SK-N-SH (cell line): ENCODE measurements around the gene TTC7B. TPM values are rescaled to one million over a fixed set of nuclear protein-coding genes. Genes with fewer than 3 reads are reported as not detected.

Experiments
- CTCF ChIA-PET: fragments of 300-600, 350-600 bp; formaldehyde crosslinking; extraction: SDS; loops from one replicate; lab custom pipeline; 2021; lab: Yijun Ruan, JAX
- POLR2A ChIA-PET: fragments of 350-600 bp; sonication (Branson Sonifier 250); formaldehyde crosslinking; extraction: SDS; loops from one replicate; lab custom pipeline; 2020; ENCODE audit warnings: antibody characterized with exemption, inconsistent platforms; lab: Yijun Ruan, JAX
- DNase-seq: peaks from one replicate; pipeline ENCODE4 v3.0.0; 2012
- H2AFZ ChIP-seq: fragments of 200-600 bp; sonication (generic); 2 replicates; pipeline ENCODE4 v1.8.1; 2016; ENCODE audit warnings: antibody characterized with exemption, mild to moderate bottlenecking, low read depth
- H3F3A ChIP-seq: fragments of 200-600 bp; sonication (generic); replicated peaks from 2 replicates; pipeline ENCODE3; 2016; ENCODE audit warnings: antibody characterized with exemption, mild to moderate bottlenecking; ENCODE audit not compliant: insufficient read depth
- H3K27ac ChIP-seq, 2 experiments: fragments of 200-500 bp in 1 of 2; fragments of 200-600 bp in 1 of 2; sonication (Bioruptor generic) in 1 of 2; sonication (generic), shearing (Covaris generic) in 1 of 2; 2 replicates each; pipeline versions ENCODE4 v1.5.1 to v1.6.1; 2014 to 2016; ENCODE audit warnings: low read depth in 2 of 2, inconsistent platforms in 1 of 2, low read length in 1 of 2, mild to moderate bottlenecking in 1 of 2, mixed read lengths in 1 of 2
- H3K27me3 ChIP-seq: fragments of 200-600 bp; sonication (generic), shearing (Covaris generic); 2 replicates; pipeline ENCODE4 v1.6.1; 2016; ENCODE audit warnings: mixed run types; ENCODE audit not compliant: insufficient read depth
- H3K36me3 ChIP-seq, 2 experiments: fragments of 200-500 bp in 1 of 2; fragments of 200-600 bp in 1 of 2; sonication (Bioruptor generic) in 1 of 2; sonication (generic) in 1 of 2; replicated peaks in 1 of 2; 2 replicates each; pipeline versions ENCODE3 to v1.5.1; 2014 to 2016; ENCODE audit warnings: low read length in 1 of 2, mild to moderate bottlenecking in 1 of 2; ENCODE audit not compliant: insufficient read depth in 2 of 2, control insufficient read depth in 1 of 2
- H3K4me1 ChIP-seq, 2 experiments: fragments of 200-500 bp in 1 of 2; fragments of 200-600 bp in 1 of 2; sonication (Bioruptor generic) in 1 of 2; sonication (generic), shearing (Covaris generic) in 1 of 2; 2 replicates each; pipeline versions ENCODE4 v1.5.1 to v1.6.1; 2014 to 2016; ENCODE audit warnings: low read depth in 1 of 2, low read length in 1 of 2, mixed run types in 1 of 2; ENCODE audit not compliant: insufficient read depth in 2 of 2, control insufficient read depth in 1 of 2
- H3K4me2 ChIP-seq: fragments of 200-600 bp; sonication (generic), shearing (Covaris generic); 2 replicates; pipeline ENCODE4 v1.6.1; 2017; ENCODE audit warnings: mixed run types
- H3K4me3 ChIP-seq, 2 experiments: fragments of 200-500 bp in 1 of 2; fragments of 200-600 bp in 1 of 2; sonication (Bioruptor generic) in 1 of 2; sonication (generic), shearing (Covaris generic) in 1 of 2; 2 replicates each; pipeline versions ENCODE4 v1.5.1 to v1.8.1; 2014 to 2016; ENCODE audit warnings: low read depth in 2 of 2, inconsistent platforms in 1 of 2, low read length in 1 of 2, mild to moderate bottlenecking in 1 of 2, mixed read lengths in 1 of 2, moderate library complexity in 1 of 2
- H3K79me2 ChIP-seq: fragments of 200-600 bp; sonication (generic); 2 replicates; pipeline ENCODE4 v1.8.1; 2017; ENCODE audit warnings: mild to moderate bottlenecking; ENCODE audit not compliant: insufficient read depth
- H3K9ac ChIP-seq: fragments of 200-600 bp; sonication (generic); 2 replicates; pipeline ENCODE4 v1.6.1; 2017; ENCODE audit warnings: mixed run types
- H3K9me2 ChIP-seq: fragments of 200-600 bp; sonication (generic); 2 replicates; pipeline ENCODE4 v1.6.1; 2017; ENCODE audit warnings: mixed run types
- H3K9me3 ChIP-seq: fragments of 200-600 bp; sonication (generic); 2 replicates; pipeline ENCODE4 v1.6.1; 2017; ENCODE audit warnings: mixed run types, mild to moderate bottlenecking, moderate library complexity
- H4K20me1 ChIP-seq: fragments of 200-600 bp; sonication (generic); 2 replicates; pipeline ENCODE4 v1.6.1; 2017; ENCODE audit warnings: mild to moderate bottlenecking, mixed run types; ENCODE audit not compliant: insufficient read depth
- CHD2 ChIP-seq: fragments of 150-350 bp; IDR thresholded peaks from 2 replicates; pipeline ENCODE4 v1.6.1; 2018; ENCODE audit warnings: low read length; ENCODE audit not compliant: partially characterized antibody
- ELF1 ChIP-seq: IDR thresholded peaks from 2 replicates; pipeline ENCODE4 v1.4.0; 2012
- EP300 ChIP-seq, 2 experiments: IDR thresholded peaks; 2 replicates each; pipeline versions ENCODE4 v1.4.0 to v1.6.1; 2012; ENCODE audit warnings: borderline replicate concordance in 1 of 2, low read depth in 1 of 2, low read length in 1 of 2
- EZH2phosphoT487 ChIP-seq: fragments of 200-600 bp; sonication (generic); IDR thresholded peaks from 2 replicates; pipeline ENCODE4 v1.6.1; 2017; ENCODE audit warnings: low read depth, mixed run types, mild to moderate bottlenecking, antibody characterized with exemption, moderate library complexity, borderline replicate concordance
- FOXJ3 ChIP-seq: sonication (generic); formaldehyde crosslinking; IDR thresholded peaks from 2 replicates; pipeline ENCODE4 v1.5.1; 2020; ENCODE audit warnings: mild to moderate bottlenecking, missing genetic modification reagents
- FOXM1 ChIP-seq: IDR thresholded peaks from 2 replicates; pipeline ENCODE4 v1.4.0; 2012; ENCODE audit warnings: low read depth, mild to moderate bottlenecking
- GABPA ChIP-seq: IDR thresholded peaks from 2 replicates; pipeline ENCODE4 v1.4.0; 2012; ENCODE audit warnings: low read depth, mild to moderate bottlenecking
- GATA2 ChIP-seq: sonication (generic); formaldehyde crosslinking; IDR thresholded peaks from 2 replicates; pipeline ENCODE4 v1.5.0; 2020; ENCODE audit warnings: mild to moderate bottlenecking, missing genetic modification reagents
- JUND ChIP-seq: IDR thresholded peaks from 2 replicates; pipeline ENCODE4 v1.4.0; 2012
- MAX ChIP-seq: IDR thresholded peaks from 2 replicates; pipeline ENCODE4 v1.4.0; 2012; ENCODE audit warnings: low read depth
- NFIC ChIP-seq: IDR thresholded peaks from 2 replicates; pipeline ENCODE4 v1.4.0; 2012; ENCODE audit warnings: borderline replicate concordance
- NRF1 ChIP-seq: IDR thresholded peaks from 2 replicates; pipeline ENCODE4 v1.6.1; 2012; ENCODE audit warnings: low read depth, mild to moderate bottlenecking, low read length
- RAD21 ChIP-seq: IDR thresholded peaks from 2 replicates; pipeline ENCODE4 v1.6.1; 2012; ENCODE audit warnings: mild to moderate bottlenecking, low read length
- RCOR1 ChIP-seq: fragments of 150-350 bp; IDR thresholded peaks from 2 replicates; pipeline ENCODE4 v1.6.1; 2017; ENCODE audit warnings: antibody characterized with exemption, low read length
- REST ChIP-seq: IDR thresholded peaks from 2 replicates; pipeline ENCODE4 v1.6.1; 2012; ENCODE audit warnings: mild to moderate bottlenecking, low read depth, low read length, moderate library complexity
- RFX5 ChIP-seq: IDR thresholded peaks from 2 replicates; pipeline ENCODE4 v1.6.1; 2012; ENCODE audit warnings: mild to moderate bottlenecking, improper control_type of control experiment, low read length
- SIN3A ChIP-seq: IDR thresholded peaks from 2 replicates; pipeline ENCODE4 v1.6.1; 2012; ENCODE audit warnings: low read depth, mild to moderate bottlenecking, low read length, moderate library complexity, borderline replicate concordance
- TAF1 ChIP-seq: IDR thresholded peaks from 2 replicates; pipeline ENCODE4 v1.6.1; 2012; ENCODE audit warnings: low read depth, mild to moderate bottlenecking, low read length, moderate library complexity, borderline replicate concordance
- TEAD4 ChIP-seq: IDR thresholded peaks from 2 replicates; pipeline ENCODE4 v1.4.0; 2012; ENCODE audit warnings: mild to moderate bottlenecking, borderline replicate concordance; ENCODE audit not compliant: insufficient read depth
- USF1 ChIP-seq: IDR thresholded peaks from 2 replicates; pipeline ENCODE4 v1.4.0; 2012; ENCODE audit warnings: low read depth, borderline replicate concordance
- YY1 ChIP-seq: IDR thresholded peaks from 2 replicates; pipeline ENCODE4 v1.4.0; 2012; ENCODE audit warnings: low read depth, mild to moderate bottlenecking
- WGBS: methylation state at CpG from one replicate; pipeline ENCODE4 v1.1.6; 2017; ENCODE audit warnings: low lambda C conversion rate; 5-methylcytosine and 5-hydroxymethylcytosine counted together
- polyA plus RNA-seq, 3 experiments: library from polyadenylated mRNA; depleted of rRNA; stranded (reverse); fragments of >200 nt; gene quantifications; 2 replicates each; pipeline ENCODE4 v1.2.3, GENCODE V29; 2012

TTC7B gene
- polyA plus RNA-seq, 1 of the 3 experiments (the other 2 are of a cell fraction) = 43.1 TPM

GRCh38 chr14:90575781-90576180, 240.4 kb downstream of the TTC7B start:
- Histone ChIP-seq H2AFZ (no peak overlapping the region), H3K27ac (no peak overlapping the region), H3K4me3 (no peak overlapping the region), H3K36me3 (peaks cover 4 to 13% of the 10 kb centered on the region in 2 experiments), H4K20me1 (no peaks in the 10 kb centered on the region), H3F3A (no peaks in the 10 kb centered on the region), H3K9me3 (no peaks in the 10 kb centered on the region), H3K4me2 (no peak overlapping the region), H3K4me1 (peaks cover 0 to 32% of the 10 kb centered on the region in 2 experiments; a peak in 1 of 4 replicates), H3K9me2 (no peaks in the 10 kb centered on the region), H3K27me3 (no peaks in the 10 kb centered on the region), H3K79me2 (no peaks in the 10 kb centered on the region), H3K9ac (no peak overlapping the region)
- no peak for DNase-seq
- WGBS = 97% methylated on average over 7 of the region's 7 CpGs
- ChIA-PET POLR2A (interaction anchor here (1.1 kb wide), 1 partner anchor 122 kb away, joined by 3 read pairs; no protein-coding TSS in a partner anchor), CTCF (interaction anchor here (1.1 kb wide), 1 partner anchor 122 kb away, joined by 6 read pairs; no protein-coding TSS in a partner anchor)
- TF ChIP-seq TEAD4 (no peak), REST (no peak), EZH2phosphoT487 (no peak), GATA2 (CRISPR knock-in tag) (no peak), NFIC (no peak), FOXM1 (no peak), GABPA (no peak), EP300 (IDR thresholded peaks at IDR 0.05; ENCODE audit: borderline replicate concordance in 1 of 2, low read depth in 1 of 2, low read length in 1 of 2) (no peak), CHD2 (no peak), SIN3A (no peak), JUND (no peak), RCOR1 (no peak), RAD21 (no peak), ELF1 (no peak), RFX5 (no peak)

GRCh38 chr14:90575336-90575735, 240.9 kb downstream of the TTC7B start:
- Histone ChIP-seq H3K9me2 (no peaks in the 10 kb centered on the region), H3K27ac (no peak overlapping the region), H3F3A (no peaks in the 10 kb centered on the region), H2AFZ (no peak overlapping the region), H3K4me3 (no peak overlapping the region), H3K27me3 (no peaks in the 10 kb centered on the region), H3K4me1 (peaks cover 0 to 28% of the 10 kb centered on the region in 2 experiments; a peak in 1 of 4 replicates), H3K4me2 (no peak overlapping the region), H4K20me1 (no peaks in the 10 kb centered on the region), H3K79me2 (no peaks in the 10 kb centered on the region), H3K36me3 (peaks cover 4 to 13% of the 10 kb centered on the region in 2 experiments), H3K9ac (no peak overlapping the region), H3K9me3 (no peaks in the 10 kb centered on the region)
- DNase-seq = no peak
- WGBS = 100% methylated on average over 5 of the region's 5 CpGs
- ChIA-PET CTCF (interaction anchor here (1.1 kb wide), 1 partner anchor 122 kb away, joined by 6 read pairs; no protein-coding TSS in a partner anchor), POLR2A (interaction anchor here (1.1 kb wide), 1 partner anchor 121 kb away, joined by 3 read pairs; no protein-coding TSS in a partner anchor)
- TF ChIP-seq EP300 (IDR thresholded peaks at IDR 0.05; ENCODE audit: borderline replicate concordance in 1 of 2, low read depth in 1 of 2, low read length in 1 of 2) = no peak
- TF ChIP-seq FOXJ3 (CRISPR knock-in tag) = no peak
- TF ChIP-seq NRF1 = no peak
- no peak for TF ChIP-seq MAX
- no peak for TF ChIP-seq JUND
- no peak for TF ChIP-seq FOXM1
- no peak for TF ChIP-seq YY1
- TF ChIP-seq TAF1 = no peak
- no peak for TF ChIP-seq RCOR1
- TF ChIP-seq RAD21 = no peak
- TF ChIP-seq REST = no peak
- TF ChIP-seq USF1 = no peak
